Caco-2 (cell line): Measurements from ENCODE around the gene LRRC74B. TPM values are rescaled to one million over a fixed set of nuclear protein-coding genes. Genes with fewer than 3 reads are reported as not detected.
"Not testable (repeated sequence)": the region's sequence is repeated elsewhere in the genome, so short reads cannot be mapped to it uniquely, and the experiment has no call there.

Source experiments
- BruUV-seq: library from RNA; stranded (reverse); fragments of 400-500 nt; replicated peaks from 2 replicates; lab custom pipeline; 2021; lab: Mats Ljungman, UMichigan
- CTCF ChIA-PET: fragments of 300-600 bp; sonication (Branson Sonifier 250); formaldehyde crosslinking; loops from one replicate; lab custom pipeline; 2022; ENCODE audit warnings: antibody characterized with exemption; lab: Charles Lee
- POLR2A ChIA-PET: fragments of 300-600 bp; sonication (Branson Sonifier 250); formaldehyde crosslinking; loops from one replicate; lab custom pipeline; 2022; ENCODE audit warnings: antibody characterized with exemption; lab: Charles Lee
- DNase-seq, 2 experiments: peaks; one replicate each; pipeline versions ENCODE4 v3.0.0 to v3.0.0-alpha.2; 2020 to 2022
- H3K27me3 ChIP-seq: replicated peaks from 2 replicates; pipeline ENCODE4 v1.6.0; 2011; ENCODE audit warnings: low read length; ENCODE audit not compliant: control insufficient read depth, insufficient read depth
- H3K36me3 ChIP-seq: 2 replicates; pipeline ENCODE4 v1.5.1; 2011; ENCODE audit warnings: low read length; ENCODE audit not compliant: control insufficient read depth, insufficient read depth
- H3K4me1 ChIP-seq: fragments of 250-450 bp; sonication (Bioruptor Pico); 2 replicates; pipeline ENCODE4 v1.5.1; 2020; ENCODE audit warnings: mild to moderate bottlenecking
- H3K4me3 ChIP-seq: 2 replicates; pipeline ENCODE4 v1.5.1; 2011; ENCODE audit warnings: low read depth, mild to moderate bottlenecking, control low read depth, low read length
- H3K9me3 ChIP-seq: fragments of 250-450 bp; sonication (Bioruptor Pico); 2 replicates; pipeline ENCODE4 v1.5.1; 2020; ENCODE audit warnings: mild to moderate bottlenecking, moderate library complexity
- H3K27ac Mint-ChIP-seq: one replicate; pipeline ENCODE4 v1.8.0; 2022; ENCODE audit warnings: mixed read lengths; ENCODE audit not compliant: unreplicated experiment
- H3K27me3 Mint-ChIP-seq: one replicate; pipeline ENCODE4 v1.8.0; 2022; ENCODE audit warnings: mixed read lengths; ENCODE audit not compliant: insufficient read depth, unreplicated experiment
- H3K36me3 Mint-ChIP-seq: one replicate; pipeline ENCODE4 v1.8.0; 2022; ENCODE audit warnings: mild to moderate bottlenecking, mixed read lengths; ENCODE audit not compliant: insufficient read depth, unreplicated experiment
- H3K4me1 Mint-ChIP-seq: one replicate; pipeline ENCODE4 v1.8.0; 2022; ENCODE audit warnings: low read depth, mixed read lengths; ENCODE audit not compliant: unreplicated experiment
- H3K4me3 Mint-ChIP-seq: one replicate; pipeline ENCODE4 v1.8.0; 2022; ENCODE audit warnings: mild to moderate bottlenecking, moderate library complexity, mixed read lengths; ENCODE audit not compliant: unreplicated experiment
- H3K9me3 Mint-ChIP-seq: one replicate; pipeline ENCODE4 v1.8.0; 2022; ENCODE audit warnings: mixed read lengths; ENCODE audit not compliant: unreplicated experiment
- intact Hi-C: fragments of 100-400 bp; cut with micrococcal nuclease; formaldehyde crosslinking; loops from one replicate; pipeline ENCODE4 v1.10.0; 2022; ENCODE audit not compliant: unreplicated experiment
- total RNA-seq: library from RNA; stranded (reverse); gene quantifications from 2 replicates; pipeline ENCODE4 v1.2.3, GENCODE V29; 2022
- TF ChIP-seq, protein P1 (sequence below), 2 experiments: fragments of 200-600 bp in 1 of 2; IDR thresholded peaks; 1 replicate in 1 of 2; 2 replicates in 1 of 2; pipeline versions ENCODE4 v1.5.1 to v1.8.0; 2011 to 2022; ENCODE audit warnings: antibody characterized with exemption in 1 of 2, control low read depth in 1 of 2, inconsistent platforms in 1 of 2, low read depth in 1 of 2, low read length in 1 of 2, mild to moderate bottlenecking in 1 of 2, moderate library complexity in 1 of 2; ENCODE audit not compliant: insufficient read depth in 1 of 2, severe bottlenecking in 1 of 2, unreplicated experiment in 1 of 2

LRRC74B gene
- total RNA-seq, 1 experiment from 2014 or later: not detected

GRCh38 chr22:21070690-21071615, 25.2 kb downstream of the LRRC74B start:
- BruUV-seq: no TSS peak
- POLR2A ChIA-PET: no interaction called here
- H3K4me1 Mint-ChIP-seq: no peaks in the 10 kb centered on the region
- no peaks in the 10 kb centered on the region for H3K27me3 Mint-ChIP-seq
- Histone ChIP-seq H3K4me3 (no peak overlapping the region), H3K27me3 (no peaks in the 10 kb centered on the region), H3K36me3 (no peaks in the 10 kb centered on the region), H3K4me1 (no peaks in the 10 kb centered on the region), H3K9me3 (no peaks in the 10 kb centered on the region)
- no peak overlapping the region for H3K4me3 Mint-ChIP-seq
- H3K9me3 Mint-ChIP-seq: peaks cover 9% of the 10 kb centered on the region
- no peak for DNase-seq
- TF ChIP-seq, protein P1, sequence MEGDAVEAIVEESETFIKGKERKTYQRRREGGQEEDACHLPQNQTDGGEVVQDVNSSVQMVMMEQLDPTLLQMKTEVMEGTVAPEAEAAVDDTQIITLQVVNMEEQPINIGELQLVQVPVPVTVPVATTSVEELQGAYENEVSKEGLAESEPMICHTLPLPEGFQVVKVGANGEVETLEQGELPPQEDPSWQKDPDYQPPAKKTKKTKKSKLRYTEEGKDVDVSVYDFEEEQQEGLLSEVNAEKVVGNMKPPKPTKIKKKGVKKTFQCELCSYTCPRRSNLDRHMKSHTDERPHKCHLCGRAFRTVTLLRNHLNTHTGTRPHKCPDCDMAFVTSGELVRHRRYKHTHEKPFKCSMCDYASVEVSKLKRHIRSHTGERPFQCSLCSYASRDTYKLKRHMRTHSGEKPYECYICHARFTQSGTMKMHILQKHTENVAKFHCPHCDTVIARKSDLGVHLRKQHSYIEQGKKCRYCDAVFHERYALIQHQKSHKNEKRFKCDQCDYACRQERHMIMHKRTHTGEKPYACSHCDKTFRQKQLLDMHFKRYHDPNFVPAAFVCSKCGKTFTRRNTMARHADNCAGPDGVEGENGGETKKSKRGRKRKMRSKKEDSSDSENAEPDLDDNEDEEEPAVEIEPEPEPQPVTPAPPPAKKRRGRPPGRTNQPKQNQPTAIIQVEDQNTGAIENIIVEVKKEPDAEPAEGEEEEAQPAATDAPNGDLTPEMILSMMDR (IDR thresholded peaks at IDR 0.05; ENCODE audit: insufficient read depth in 1 of 2, low read depth in 1 of 2, low read length in 1 of 2, severe bottlenecking in 1 of 2, unreplicated experiment in 1 of 2): no peak
- no peak overlapping the region for H3K27ac Mint-ChIP-seq
- no peaks in the 10 kb centered on the region for H3K36me3 Mint-ChIP-seq
- intact Hi-C loops: no loop called here
- CTCF ChIA-PET: no interaction called here

- H3K36me3 ChIP-seq, H3K36me3 Mint-ChIP-seq, CTCF ChIA-PET, H3K27ac Mint-ChIP-seq, H3K27me3 ChIP-seq, H3K4me3 ChIP-seq, H3K27me3 Mint-ChIP-seq, H3K4me3 Mint-ChIP-seq, POLR2A ChIA-PET, H3K9me3 ChIP-seq, BruUV-seq, H3K4me1 ChIP-seq, DNase-seq, H3K4me1 Mint-ChIP-seq, H3K9me3 Mint-ChIP-seq, intact Hi-C loops: not testable (repeated sequence)
Observed at GRCh38 chr22:21071796-21072195, 26.1 kb downstream of the LRRC74B start.

DNA sequence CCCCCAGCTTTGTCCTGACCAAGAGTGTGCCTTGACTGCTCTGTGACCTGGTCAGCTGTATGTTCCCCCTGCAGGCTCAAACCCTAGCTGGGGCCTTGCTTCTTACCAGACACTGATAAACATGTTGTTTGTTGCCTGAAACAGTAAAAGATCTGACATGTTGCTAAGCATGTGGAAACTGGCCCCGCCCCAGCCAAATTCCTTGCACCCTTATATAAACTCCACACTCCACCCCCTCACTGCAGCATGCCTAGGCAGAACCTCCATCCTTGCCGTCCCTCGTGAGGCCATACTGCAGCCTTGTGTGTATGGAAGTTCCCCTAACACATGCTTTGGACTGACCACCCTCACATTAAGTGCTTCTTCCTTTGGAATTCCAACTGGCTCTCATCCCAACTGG, 27.3 kb downstream of the LRRC74B start:
- TF ChIP-seq, protein P1 (IDR thresholded peaks at IDR 0.05; ENCODE audit: insufficient read depth in 1 of 2, low read depth in 1 of 2, low read length in 1 of 2, severe bottlenecking in 1 of 2, unreplicated experiment in 1 of 2): no peak
- H3K9me3 ChIP-seq: no peaks in the 10 kb centered on the region
- Mint-ChIP-seq H3K27me3 (no peaks in the 10 kb centered on the region), H3K27ac (no peak overlapping the region), H3K4me3 (no peak overlapping the region), H3K4me1 (no peaks in the 10 kb centered on the region), H3K36me3 (no peaks in the 10 kb centered on the region), H3K9me3 (peaks cover 9% of the 10 kb centered on the region)
- no peaks in the 10 kb centered on the region for H3K4me1 ChIP-seq
- ChIA-PET POLR2A (no interaction called here), CTCF (no interaction called here)
- H3K36me3 ChIP-seq: no peaks in the 10 kb centered on the region
- no peaks in the 10 kb centered on the region for H3K27me3 ChIP-seq
- no peak overlapping the region for H3K4me3 ChIP-seq
- intact Hi-C loops: no loop called here
- no TSS peak for BruUV-seq
- no peak for DNase-seq
